H9 (cell line): ENCODE data around the gene TBC1D22A. TPM values are rescaled to one million over a fixed set of nuclear protein-coding genes. Genes with fewer than 3 reads are reported as not detected.
A peak's percentile ranks its signal among the peaks of the same experiment; 100 is the strongest.

Experiments used
- DNase-seq: peaks from one replicate; pipeline ENCODE4 v3.0.0-alpha.2; 2017
- H2AFZ ChIP-seq: one replicate; pipeline ENCODE4 v1.6.1; 2013; ENCODE audit warnings: mild to moderate bottlenecking, low read length, control low read depth, moderate library complexity
- H2AK5ac ChIP-seq: 2 replicates; pipeline ENCODE4 v1.6.1; 2013; ENCODE audit warnings: low read length, control low read depth, mixed read lengths; ENCODE audit not compliant: insufficient read length
- H2BK120ac ChIP-seq: one replicate; pipeline ENCODE4 v1.6.1; 2013; ENCODE audit warnings: low read depth, mild to moderate bottlenecking, low read length, control low read depth, inconsistent platforms; ENCODE audit not compliant: poor library complexity, severe bottlenecking
- H2BK12ac ChIP-seq: 2 replicates; pipeline ENCODE4 v1.6.1; 2013; ENCODE audit warnings: low read length, control low read depth, mixed read lengths, low read depth; ENCODE audit not compliant: insufficient read length
- H2BK15ac ChIP-seq: 2 replicates; pipeline ENCODE4 v1.6.1; 2013; ENCODE audit warnings: low read depth, low read length, control low read depth
- H2BK20ac ChIP-seq: one replicate; pipeline ENCODE4 v1.6.1; 2013; ENCODE audit warnings: low read depth, mild to moderate bottlenecking, low read length, control low read depth, inconsistent platforms; ENCODE audit not compliant: poor library complexity, severe bottlenecking
- H2BK5ac ChIP-seq: 2 replicates; pipeline ENCODE4 v1.6.1; 2013; ENCODE audit warnings: low read length, control low read depth, mixed read lengths; ENCODE audit not compliant: insufficient read length
- H3K14ac ChIP-seq: 2 replicates; pipeline ENCODE4 v1.6.1; 2013; ENCODE audit warnings: low read length, control low read depth; ENCODE audit not compliant: insufficient read depth
- H3K18ac ChIP-seq: 2 replicates; pipeline ENCODE4 v1.6.1; 2013; ENCODE audit warnings: low read depth, mild to moderate bottlenecking, mixed read lengths, low read length, control low read depth; ENCODE audit not compliant: insufficient read length
- H3K23ac ChIP-seq: 2 replicates; pipeline ENCODE4 v1.6.1; 2013; ENCODE audit warnings: low read length, control low read depth, mixed read lengths, low read depth; ENCODE audit not compliant: insufficient read length
- H3K23me2 ChIP-seq: 2 replicates; pipeline ENCODE4 v1.6.1; 2013; ENCODE audit warnings: low read depth, mild to moderate bottlenecking, mixed read lengths, low read length, control low read depth; ENCODE audit not compliant: insufficient read length, poor library complexity, severe bottlenecking
- H3K27ac ChIP-seq: 2 replicates; pipeline ENCODE4 v1.5.1; 2013; ENCODE audit warnings: low read length, control low read depth, mixed read lengths, low read depth; ENCODE audit not compliant: insufficient read length
- H3K27me3 ChIP-seq: 2 replicates; pipeline ENCODE4 v1.6.1; 2013; ENCODE audit warnings: low read length, control low read depth, inconsistent platforms; ENCODE audit not compliant: insufficient read depth
- H3K4ac ChIP-seq: 2 replicates; pipeline ENCODE4 v1.6.1; 2013; ENCODE audit warnings: low read depth, mild to moderate bottlenecking, control low read depth, inconsistent platforms, low read length, moderate library complexity
- H3K4me1 ChIP-seq: 2 replicates; pipeline ENCODE4 v1.6.1; 2013; ENCODE audit warnings: low read length, control low read depth, inconsistent platforms; ENCODE audit not compliant: insufficient read depth
- H3K4me2 ChIP-seq: 2 replicates; pipeline ENCODE4 v1.6.1; 2013; ENCODE audit warnings: low read length, control low read depth, mixed read lengths; ENCODE audit not compliant: insufficient read length, insufficient read depth
- H3K56ac ChIP-seq: 2 replicates; pipeline ENCODE4 v1.6.1; 2013; ENCODE audit warnings: low read depth, mild to moderate bottlenecking, mixed read lengths, low read length, control low read depth; ENCODE audit not compliant: insufficient read length
- H3K79me1 ChIP-seq: 2 replicates; pipeline ENCODE4 v1.6.1; 2013; ENCODE audit warnings: low read depth, mild to moderate bottlenecking, moderate library complexity, low read length, control low read depth, inconsistent platforms; ENCODE audit not compliant: insufficient read depth, poor library complexity, severe bottlenecking
- H3K79me2 ChIP-seq: 2 replicates; pipeline ENCODE4 v1.6.1; 2013; ENCODE audit warnings: low read length, control low read depth, inconsistent platforms; ENCODE audit not compliant: insufficient read depth
- H3K9ac ChIP-seq: 2 replicates; pipeline ENCODE4 v1.6.1; 2013; ENCODE audit warnings: low read length, control low read depth, mixed read lengths; ENCODE audit not compliant: insufficient read length; ENCODE audit errors: extremely low read depth
- H3K9me3 ChIP-seq: one replicate; pipeline ENCODE4 v1.6.1; 2013; ENCODE audit warnings: low read depth, low read length, inconsistent platforms; ENCODE audit not compliant: control insufficient read depth
- H3T11ph ChIP-seq: one replicate; pipeline ENCODE4 v1.6.1; 2013; ENCODE audit warnings: mild to moderate bottlenecking, low read length, control low read depth, inconsistent platforms
- H4K20me1 ChIP-seq: one replicate; pipeline ENCODE4 v1.6.1; 2013; ENCODE audit not compliant: control insufficient read depth, insufficient read length, insufficient read depth
- H4K5ac ChIP-seq: 2 replicates; pipeline ENCODE4 v1.6.1; 2013; ENCODE audit warnings: low read depth, mild to moderate bottlenecking, mixed read lengths, low read length, control low read depth; ENCODE audit not compliant: insufficient read length
- H4K8ac ChIP-seq: replicated peaks from 2 replicates; pipeline ENCODE4 v1.6.1; 2013; ENCODE audit warnings: low read length, control low read depth, mixed read lengths, low read depth; ENCODE audit not compliant: insufficient read length
- H4K91ac ChIP-seq: 2 replicates; pipeline ENCODE4 v1.6.1; 2013; ENCODE audit warnings: low read depth, mild to moderate bottlenecking, moderate library complexity, mixed read lengths, low read length, control low read depth; ENCODE audit not compliant: insufficient read length
- H3K27ac Mint-ChIP-seq, 3 experiments: 2 replicates in 2 of 3; 3 replicates in 1 of 3; pipeline ENCODE4 v1.8.0; 2020 to 2021; ENCODE audit warnings: mixed read lengths in 3 of 3, mild to moderate bottlenecking in 1 of 3, moderate library complexity in 1 of 3
- H3K27me3 Mint-ChIP-seq: 2 replicates; pipeline ENCODE4 v1.8.0; 2021; ENCODE audit warnings: low read depth, mild to moderate bottlenecking, moderate library complexity, mixed read lengths
- H3K36me3 Mint-ChIP-seq, 3 experiments: 2 replicates in 2 of 3; 3 replicates in 1 of 3; pipeline ENCODE4 v1.8.0; 2020 to 2021; ENCODE audit warnings: low read depth in 3 of 3, mixed read lengths in 3 of 3; ENCODE audit not compliant: insufficient read depth in 1 of 3
- H3K4me1 Mint-ChIP-seq, 2 experiments: 2 replicates each; pipeline ENCODE4 v1.8.0; 2020; ENCODE audit warnings: mixed read lengths in 2 of 2
- H3K4me3 Mint-ChIP-seq, 2 experiments: 2 replicates in 1 of 2; 3 replicates in 1 of 2; pipeline ENCODE4 v1.8.0; 2020 to 2021; ENCODE audit warnings: mild to moderate bottlenecking in 2 of 2, mixed read lengths in 2 of 2, moderate library complexity in 1 of 2
- H3K9me3 Mint-ChIP-seq, 2 experiments: 2 replicates in 1 of 2; 3 replicates in 1 of 2; pipeline ENCODE4 v1.8.0; 2020; ENCODE audit warnings: mild to moderate bottlenecking in 2 of 2, mixed read lengths in 2 of 2, moderate library complexity in 1 of 2
- WGBS: extraction: QIAGEN DNeasy Blood & Tissue Kit; methylation state at CpG from one replicate; pipeline ENCODE4 v1.1.7; 2013; ENCODE audit warnings: missing lambda C conversion rate, low lambda C conversion rate, mixed read lengths; ENCODE audit not compliant: insufficient read length; ENCODE audit errors: extremely low coverage; 5-methylcytosine and 5-hydroxymethylcytosine counted together
- total RNA-seq: library from RNA; stranded (reverse); gene quantifications from 2 replicates; pipeline ENCODE4 v1.2.1, GENCODE V29; 2021
- TF ChIP-seq, protein P1 (sequence below): fragments of 200-600 bp; sonication (generic); conservative IDR thresholded peaks from 3 replicates; pipeline ENCODE4 v1.8.0; 2021; ENCODE audit warnings: antibody characterized with exemption, mild to moderate bottlenecking

Gene TBC1D22A
- total RNA-seq, 1 experiment from 2014 or later: 20.8 TPM

DNA sequence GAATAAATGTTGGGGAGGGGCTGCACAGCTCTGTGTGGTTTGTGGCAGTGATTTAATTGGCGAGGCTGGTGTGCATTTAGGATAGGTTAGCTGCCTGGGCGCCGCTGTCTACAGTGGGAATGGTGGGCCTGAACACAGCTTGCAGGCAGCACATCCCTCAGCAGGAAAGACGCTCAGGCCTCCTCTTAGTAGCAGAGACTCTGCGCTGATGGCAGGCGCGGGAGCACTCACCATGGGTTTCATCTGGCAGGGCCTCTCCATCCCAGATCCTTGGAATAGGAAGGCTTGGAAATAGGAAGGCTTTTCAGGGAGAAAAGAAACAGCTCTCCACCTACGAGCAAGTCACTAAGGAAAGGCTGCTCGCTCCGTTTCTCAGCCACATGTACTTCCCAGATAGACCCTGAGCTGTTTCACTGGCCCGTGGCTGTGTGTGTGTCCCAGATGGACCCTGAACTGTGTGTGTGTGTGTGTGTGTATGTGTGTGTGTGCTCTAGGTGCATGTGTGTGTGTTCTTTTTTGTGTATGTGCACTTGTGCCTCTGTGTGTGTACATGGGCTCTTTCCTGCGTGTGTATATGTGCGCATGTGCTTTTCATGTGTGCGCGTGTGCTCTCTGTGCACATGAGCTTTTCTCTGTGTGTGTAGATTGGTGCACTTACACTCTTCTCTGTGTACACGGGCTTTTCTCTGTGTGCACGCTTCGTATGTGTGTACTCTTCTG lies 144.0 kb downstream of the TBC1D22A start:
- Histone ChIP-seq H2AK5ac (no peak overlapping the region), H2AFZ (no peak overlapping the region), H3K23ac (no peak overlapping the region), H4K8ac (no peak overlapping the region), H3K27me3 (no peaks in the 10 kb centered on the region), H3K79me1 (peaks cover 3% of the 10 kb centered on the region), H3K4me1 (no peaks in the 10 kb centered on the region), H4K91ac (no peak overlapping the region), H3K18ac (no peak overlapping the region), H3T11ph (no peak overlapping the region), H2BK12ac (no peak overlapping the region), H2BK5ac (no peak overlapping the region), H4K20me1 (no peaks in the 10 kb centered on the region), H2BK20ac (no peak overlapping the region), H2BK120ac (no peak overlapping the region), H3K9me3 (no peaks in the 10 kb centered on the region), H3K14ac (no peak overlapping the region), H3K79me2 (no peaks in the 10 kb centered on the region), H3K4me2 (no peak overlapping the region), H4K5ac (no peak overlapping the region), H2BK15ac (no peak overlapping the region), H3K27ac (no peak overlapping the region), H3K23me2 (no peaks in the 10 kb centered on the region), H3K9ac (no peak overlapping the region), H3K4ac (no peak overlapping the region), H3K56ac (no peak overlapping the region)
- H3K4me1 Mint-ChIP-seq: peaks cover 28 to 42% of the 10 kb centered on the region in 2 experiments
- no peak overlapping the region for H3K4me3 Mint-ChIP-seq
- no CpG with 5 or more reads among the region's 18 CpGs for WGBS
- no peaks in the 10 kb centered on the region for H3K27me3 Mint-ChIP-seq
- DNase-seq: no peak
- no peaks in the 10 kb centered on the region for H3K9me3 Mint-ChIP-seq
- peak overlapping the region in 2 of 3 experiments; percentile 4 to 81; a peak in 4 of 7 replicates for H3K27ac Mint-ChIP-seq
- TF ChIP-seq, protein P1, sequence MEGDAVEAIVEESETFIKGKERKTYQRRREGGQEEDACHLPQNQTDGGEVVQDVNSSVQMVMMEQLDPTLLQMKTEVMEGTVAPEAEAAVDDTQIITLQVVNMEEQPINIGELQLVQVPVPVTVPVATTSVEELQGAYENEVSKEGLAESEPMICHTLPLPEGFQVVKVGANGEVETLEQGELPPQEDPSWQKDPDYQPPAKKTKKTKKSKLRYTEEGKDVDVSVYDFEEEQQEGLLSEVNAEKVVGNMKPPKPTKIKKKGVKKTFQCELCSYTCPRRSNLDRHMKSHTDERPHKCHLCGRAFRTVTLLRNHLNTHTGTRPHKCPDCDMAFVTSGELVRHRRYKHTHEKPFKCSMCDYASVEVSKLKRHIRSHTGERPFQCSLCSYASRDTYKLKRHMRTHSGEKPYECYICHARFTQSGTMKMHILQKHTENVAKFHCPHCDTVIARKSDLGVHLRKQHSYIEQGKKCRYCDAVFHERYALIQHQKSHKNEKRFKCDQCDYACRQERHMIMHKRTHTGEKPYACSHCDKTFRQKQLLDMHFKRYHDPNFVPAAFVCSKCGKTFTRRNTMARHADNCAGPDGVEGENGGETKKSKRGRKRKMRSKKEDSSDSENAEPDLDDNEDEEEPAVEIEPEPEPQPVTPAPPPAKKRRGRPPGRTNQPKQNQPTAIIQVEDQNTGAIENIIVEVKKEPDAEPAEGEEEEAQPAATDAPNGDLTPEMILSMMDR: no peak
- H3K36me3 Mint-ChIP-seq: peaks cover 0 to 2% (median 2%) of the 10 kb centered on the region in 3 experiments; a peak in 3 of 7 replicates
